NCI-H1694 (cell line): ENCODE results near the gene CEP43.

ENCODE experiments used
- DNase-seq: peaks from one replicate; lab custom pipeline; 2025; lab: John Stamatoyannopoulos, UW

CEP43 gene

GRCh38 chr6:167013067-167013466 lies 13.9 kb downstream of the CEP43 start:
- DNase-seq, result no peak

DNA sequence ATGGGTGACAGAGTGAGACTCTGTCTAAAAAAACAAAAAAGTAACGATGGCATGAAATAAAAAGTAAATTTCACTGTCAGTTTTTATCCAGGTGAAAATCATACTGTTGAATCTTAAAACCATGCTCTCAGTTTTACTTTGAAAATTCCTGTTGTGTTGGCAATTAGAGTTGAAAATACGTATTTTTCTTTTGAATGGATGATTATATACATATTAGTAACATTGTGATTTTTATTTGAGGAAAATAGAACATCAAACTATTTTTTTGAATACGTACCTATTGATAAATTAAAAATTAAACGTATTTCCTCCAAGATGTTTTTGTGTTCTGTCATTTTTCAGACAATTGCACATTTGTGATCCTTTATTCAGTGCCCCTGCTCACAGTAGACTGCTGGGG lies 14.7 kb downstream of the CEP43 start:
- DNase-seq, result no peak

DNA sequence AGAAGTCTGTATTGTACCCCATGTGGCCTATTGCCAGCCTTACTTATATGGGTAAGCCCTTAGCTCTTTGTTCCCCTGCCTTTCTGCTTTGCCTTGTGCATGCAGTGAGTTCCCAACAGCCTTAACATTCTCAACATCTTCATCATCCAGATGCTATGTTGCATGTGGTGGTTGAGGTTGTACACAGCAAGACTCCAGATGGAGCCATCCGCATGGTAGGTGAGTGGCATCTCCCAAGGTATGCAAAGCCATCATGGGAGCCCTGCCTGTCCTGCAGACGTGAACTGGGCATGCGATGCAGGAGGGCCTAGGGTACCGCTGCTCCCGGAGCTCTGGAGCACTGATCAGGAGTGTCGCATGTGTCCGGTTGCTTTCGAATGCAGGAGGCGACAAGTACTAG lies 16.1 kb downstream of the CEP43 start:
- DNase-seq, result no peak

DNA sequence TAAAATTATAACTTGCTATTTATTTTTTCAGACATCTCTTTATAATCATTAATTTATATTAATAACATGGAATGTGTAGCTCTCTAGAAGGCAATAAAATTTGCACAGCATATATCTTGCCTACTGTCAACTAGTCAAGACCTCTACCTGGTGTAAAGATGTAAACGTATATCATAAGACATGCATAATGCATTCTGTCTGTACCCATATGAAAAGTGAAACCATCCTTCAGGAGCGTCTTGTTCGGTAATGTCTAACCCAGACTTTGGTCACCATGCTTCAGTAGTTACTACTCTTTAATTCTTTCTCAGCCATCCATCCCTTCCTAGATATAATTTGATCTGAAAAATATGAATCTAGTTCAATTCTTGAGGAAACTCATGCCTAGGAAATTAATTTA lies 21.0 kb downstream of the CEP43 start:
- DNase-seq, result no peak

DNA sequence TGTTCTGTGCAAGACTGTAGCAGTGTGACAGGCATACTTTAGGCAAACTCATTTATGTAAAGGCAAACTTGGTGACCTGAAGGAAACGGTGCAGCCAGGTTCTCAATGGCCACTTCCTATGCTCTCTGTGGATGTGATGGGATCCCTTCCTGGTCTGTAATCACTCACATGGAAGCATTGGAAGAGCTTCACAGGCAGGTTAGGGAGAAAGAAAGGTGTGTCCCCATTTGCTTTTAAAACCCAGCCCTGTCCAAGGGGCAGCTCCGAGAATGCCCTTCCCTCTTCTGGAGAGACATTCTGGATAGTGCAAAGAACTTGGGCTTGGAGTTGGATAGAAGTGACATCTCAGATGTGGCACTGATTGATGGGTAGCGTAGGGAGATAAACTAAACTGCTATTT lies 28.1 kb downstream of the CEP43 start:
- no peak for DNase-seq

GRCh38 chr6:167027772-167028171 lies 28.6 kb downstream of the CEP43 start:
- DNase-seq, result no peak

GRCh38 chr6:167030222-167031072 lies 31.2 kb downstream of the CEP43 start:
- no peak for DNase-seq

DNA sequence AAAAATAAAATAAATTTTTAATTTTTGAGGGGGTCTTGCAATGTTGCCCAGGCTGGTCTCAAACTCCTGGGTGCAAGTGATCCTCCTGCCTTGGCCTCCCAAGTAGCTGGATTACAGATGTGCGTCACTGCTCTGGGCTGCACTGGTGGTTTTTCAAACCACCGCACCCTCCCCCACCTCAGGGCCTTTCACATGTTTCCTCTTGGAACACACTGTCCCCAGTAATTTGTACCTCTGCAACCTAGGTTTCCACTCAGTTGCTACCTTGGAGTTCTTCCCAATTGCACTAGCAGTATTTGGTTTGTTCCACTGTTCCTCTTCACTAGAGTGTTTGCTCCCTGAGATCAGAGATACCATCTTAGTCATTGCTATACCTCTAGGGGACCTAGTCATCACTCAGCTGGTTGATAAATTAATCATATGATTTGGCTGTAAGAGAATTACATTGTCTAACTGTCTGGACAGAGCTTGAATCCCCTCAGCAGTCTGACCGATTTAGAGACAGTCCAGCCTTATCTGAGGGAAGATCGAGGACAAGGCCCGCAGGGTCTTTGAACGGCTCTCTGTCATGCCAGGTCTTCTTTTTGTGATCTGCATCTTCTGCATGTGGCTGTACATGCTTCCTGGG lies 32.0 kb downstream of the CEP43 start:
- no peak for DNase-seq

DNA sequence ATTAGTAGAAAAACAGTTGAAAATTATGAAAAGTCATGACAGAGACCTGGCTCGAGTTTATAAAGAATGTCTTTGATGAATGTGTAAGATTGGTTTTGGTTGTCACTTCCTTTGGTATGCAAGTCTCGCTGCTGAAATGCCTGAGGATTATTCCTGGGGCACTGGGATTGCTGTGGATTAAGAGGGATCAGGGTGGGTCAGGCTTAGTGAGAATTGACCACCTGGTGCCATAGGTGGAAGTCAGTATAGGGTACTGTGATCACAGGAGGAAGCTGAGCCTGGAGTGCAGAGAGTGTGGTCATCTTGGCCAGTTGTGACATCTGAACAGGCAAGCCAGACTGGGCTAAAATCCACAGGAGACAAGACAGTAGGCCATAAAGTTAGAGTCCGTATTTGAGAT lies 34.9 kb downstream of the CEP43 start:
- DNase-seq, result no peak

DNA sequence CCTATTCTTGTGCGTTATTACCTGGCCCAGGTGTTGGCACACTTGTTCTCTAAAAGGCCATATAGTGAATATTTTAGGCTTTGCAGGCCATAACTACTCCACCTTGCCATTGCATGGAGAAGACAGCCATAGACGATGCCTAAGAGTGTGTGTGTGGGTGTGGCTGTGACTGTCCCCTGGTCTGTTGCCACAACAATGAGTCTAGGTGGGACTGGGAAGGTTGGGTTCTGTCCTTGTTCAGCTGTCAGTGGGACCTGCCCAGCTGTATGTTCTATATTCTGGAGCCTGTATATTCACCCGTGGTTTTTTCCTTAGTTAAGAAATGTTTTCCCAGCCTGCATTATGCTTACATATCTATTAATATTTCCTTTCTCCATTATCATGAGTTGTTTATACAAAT lies 38.6 kb downstream of the CEP43 start:
- DNase-seq, result no peak

GRCh38 chr6:167044696-167045095 lies 45.5 kb downstream of the CEP43 start:
- DNase-seq, result no peak

DNA sequence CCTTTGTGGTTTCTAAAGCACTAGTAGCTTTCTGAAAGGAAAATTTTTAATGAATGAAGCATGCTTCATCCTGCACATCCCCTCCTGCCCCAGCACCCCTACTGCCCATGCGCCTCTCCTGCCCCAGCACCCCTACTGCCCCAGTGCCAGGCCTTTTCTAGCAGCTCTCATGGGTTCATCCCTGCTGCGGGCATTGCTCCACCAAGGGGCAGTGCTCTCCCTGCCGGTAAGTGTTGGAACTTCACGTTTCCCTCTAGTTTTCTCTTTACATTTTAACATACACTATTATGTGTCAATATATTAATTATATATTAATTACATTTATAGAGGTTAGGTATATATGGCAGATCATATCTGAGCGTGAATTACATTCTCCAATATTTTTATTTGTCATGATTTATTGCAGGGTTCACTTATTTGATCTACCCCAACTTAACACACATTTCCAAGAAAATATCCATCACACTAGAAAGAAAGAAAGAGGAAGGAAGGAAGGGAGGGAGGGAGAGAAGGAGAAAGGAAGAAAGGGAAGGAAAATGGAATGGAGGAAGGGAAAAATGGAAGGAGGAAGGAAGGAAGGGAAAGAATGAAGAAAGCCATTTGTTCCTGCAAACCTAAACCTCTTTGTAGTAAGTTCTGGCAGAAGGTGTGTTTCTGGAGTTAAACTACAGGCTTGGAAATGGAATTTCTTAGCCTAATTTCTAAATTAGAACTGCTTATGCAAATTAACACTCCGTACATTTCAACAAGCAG lies 46.8 kb downstream of the CEP43 start:
- no peak for DNase-seq

GRCh38 chr6:167046861-167047495 lies 47.8 kb downstream of the CEP43 start:
- DNase-seq, result no peak

DNA sequence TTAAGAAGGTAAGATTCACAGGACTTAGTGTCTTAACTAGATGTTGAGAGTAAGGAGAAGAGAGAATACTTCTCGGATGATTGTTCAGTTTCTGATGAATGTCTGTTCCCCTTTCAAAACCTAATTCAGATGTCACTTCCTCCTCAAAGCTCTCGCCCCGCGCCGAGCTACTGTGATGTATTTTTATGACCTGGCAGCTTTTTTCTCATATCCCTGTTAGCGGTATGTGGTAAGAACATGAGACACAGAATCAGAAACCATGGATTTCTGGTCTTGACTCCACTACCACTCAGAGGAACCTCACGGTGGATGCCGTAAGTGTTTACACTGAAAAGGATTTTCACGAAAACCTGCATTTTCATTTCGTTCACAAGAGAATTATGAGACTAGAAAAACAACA lies 48.4 kb downstream of the CEP43 start:
- no peak for DNase-seq
